ENCODE measurements around the gene GAB1. TPM values are rescaled to one million over a fixed set of nuclear protein-coding genes. Genes with fewer than 3 reads are reported as not detected.

GAB1 gene
- total and polyA plus RNA-seq, 2 of the 13 experiments (the other 11 are each of a cell fraction or from before 2014, with no cell fraction given): 8.7 to 14.7 TPM

- TF ChIP-seq SP1 (IDR thresholded peaks at IDR 0.05) (no peak), SP1 (CRISPR knock-in tag; IDR thresholded peaks at IDR 0.05) (no peak), ZNF597 (CRISPR knock-in tag; IDR thresholded peaks at IDR 0.05) (no peak), FOXC1 (CRISPR knock-in tag; IDR thresholded peaks at IDR 0.05; ENCODE audit: borderline replicate concordance) (no peak), ZNF557 (CRISPR knock-in tag; IDR thresholded peaks at IDR 0.05) (0 out of 2 replicates have a peak, but pooled peaks have one; percentile 29), ZNF619 (CRISPR knock-in tag; IDR thresholded peaks at IDR 0.05) (no peak), FOXK1 (CRISPR knock-in tag; IDR thresholded peaks at IDR 0.05; ENCODE audit: borderline replicate concordance, low read depth) (no peak), YY1 (IDR thresholded peaks at IDR 0.05; ENCODE audit: insufficient read depth, insufficient replicate concordance, low read depth, low read length) (no peak), MTA3 (CRISPR knock-in tag; IDR thresholded peaks at IDR 0.05) (no peak), NPAS2 (CRISPR knock-in tag; IDR thresholded peaks at IDR 0.05; ENCODE audit: borderline replicate concordance) (no peak), ZZZ3 (CRISPR knock-in tag; IDR thresholded peaks at IDR 0.05; ENCODE audit: borderline replicate concordance) (no peak), ZMAT3 (CRISPR knock-in tag; conservative IDR thresholded peaks at IDR 0.05) (no peak), AKAP8 (CRISPR knock-in tag; IDR thresholded peaks at IDR 0.05) (no peak), RFXAP (CRISPR knock-in tag; IDR thresholded peaks at IDR 0.05; ENCODE audit: borderline replicate concordance) (no peak), GATAD2A (CRISPR knock-in tag; IDR thresholded peaks at IDR 0.05) (peak; percentile 57), PAWR (CRISPR knock-in tag; IDR thresholded peaks at IDR 0.05; ENCODE audit: borderline replicate concordance) (no peak), HCFC1 (IDR thresholded peaks at IDR 0.05; ENCODE audit: low read depth, low read length) (no peak), ZNF703 (CRISPR knock-in tag; IDR thresholded peaks at IDR 0.05; ENCODE audit: borderline replicate concordance) (no peak), NFKBIZ (CRISPR knock-in tag; IDR thresholded peaks at IDR 0.05) (no peak), TBX2 (CRISPR knock-in tag; IDR thresholded peaks at IDR 0.05; ENCODE audit: borderline replicate concordance) (0 out of 2 replicates have a peak, but pooled peaks have one; percentile 51), TCF12 (IDR thresholded peaks at IDR 0.05) (no peak), TCF12 (CRISPR knock-in tag; IDR thresholded peaks at IDR 0.05) (no peak), ATF7 (IDR thresholded peaks at IDR 0.05) (no peak), ATF7 (CRISPR knock-in tag; IDR thresholded peaks at IDR 0.05) (no peak), ZBTB39 (CRISPR knock-in tag; IDR thresholded peaks at IDR 0.05) (no peak), MTA1 (CRISPR knock-in tag; IDR thresholded peaks at IDR 0.05; ENCODE audit: borderline replicate concordance) (peak; percentile 62)
- TF ChIP-seq, protein P1, sequence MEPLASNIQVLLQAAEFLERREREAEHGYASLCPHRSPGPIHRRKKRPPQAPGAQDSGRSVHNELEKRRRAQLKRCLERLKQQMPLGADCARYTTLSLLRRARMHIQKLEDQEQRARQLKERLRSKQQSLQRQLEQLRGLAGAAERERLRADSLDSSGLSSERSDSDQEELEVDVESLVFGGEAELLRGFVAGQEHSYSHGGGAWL (CRISPR knock-in tag; IDR thresholded peaks at IDR 0.05): no peak
- TF ChIP-seq, protein P2, sequence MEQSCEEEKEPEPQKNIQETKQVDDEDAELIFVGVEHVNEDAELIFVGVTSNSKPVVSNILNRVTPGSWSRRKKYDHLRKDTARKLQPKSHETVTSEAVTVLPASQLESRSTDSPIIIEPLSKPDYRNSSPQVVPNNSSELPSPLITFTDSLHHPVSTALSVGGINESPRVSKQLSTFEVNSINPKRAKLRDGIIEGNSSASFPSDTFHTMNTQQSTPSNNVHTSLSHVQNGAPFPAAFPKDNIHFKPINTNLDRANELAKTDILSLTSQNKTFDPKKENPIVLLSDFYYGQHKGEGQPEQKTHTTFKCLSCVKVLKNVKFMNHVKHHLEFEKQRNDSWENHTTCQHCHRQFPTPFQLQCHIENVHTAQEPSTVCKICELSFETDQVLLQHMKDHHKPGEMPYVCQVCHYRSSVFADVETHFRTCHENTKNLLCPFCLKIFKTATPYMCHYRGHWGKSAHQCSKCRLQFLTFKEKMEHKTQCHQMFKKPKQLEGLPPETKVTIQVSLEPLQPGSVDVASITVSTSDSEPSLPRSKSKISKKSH (CRISPR knock-in tag; IDR thresholded peaks at IDR 0.05; ENCODE audit: borderline replicate concordance): no peak
Observed at GRCh38 chr4:143337600-143338287, 1.1 kb downstream of the GAB1 start (continued).
